ENCODE data around the gene ARSG.
"Not testable (repeated sequence)": the region's sequence is repeated elsewhere in the genome, so short reads cannot be mapped to it uniquely, and the experiment has no call there.

Gene ARSG

GRCh38 chr17:68398691-68399637, 107.7 kb downstream of the ARSG start:
- no peak overlapping the region for H3K4me3 ChIP-seq (ENCODE audit: low read depth, low read length)
- DNase-seq (ENCODE audit: low read depth), result no peak
- peak; percentile 81 for TF ChIP-seq CTCF (IDR thresholded peaks at IDR 0.05; ENCODE audit: low read depth, low read length, missing control alignments)

- no peak for TF ChIP-seq CTCF (IDR thresholded peaks at IDR 0.05; ENCODE audit: low read depth, low read length, missing control alignments)
- H3K4me3 ChIP-seq (ENCODE audit: low read depth, low read length), result no peak overlapping the region
- no peak for DNase-seq (ENCODE audit: low read depth)
Measured at GRCh38 chr17:68399638-68400403, 108.5 kb downstream of the ARSG start.

- no peak overlapping the region for H3K4me3 ChIP-seq (ENCODE audit: low read depth, low read length)
- no peak for DNase-seq (ENCODE audit: low read depth)
- no peak for TF ChIP-seq CTCF (IDR thresholded peaks at IDR 0.05; ENCODE audit: low read depth, low read length, missing control alignments)
Measured at GRCh38 chr17:68400404-68400735, 109.1 kb downstream of the ARSG start.

- H3K4me3 ChIP-seq (ENCODE audit: low read depth, low read length), result no peak overlapping the region
- no peak for TF ChIP-seq CTCF (IDR thresholded peaks at IDR 0.05; ENCODE audit: low read depth, low read length, missing control alignments)
- DNase-seq (ENCODE audit: low read depth), result no peak
Measured at GRCh38 chr17:68401288-68401687, 110.0 kb downstream of the ARSG start.

- H3K4me3 ChIP-seq (ENCODE audit: low read depth, low read length), result no peak overlapping the region
- no peak for TF ChIP-seq CTCF (IDR thresholded peaks at IDR 0.05; ENCODE audit: low read depth, low read length, missing control alignments)
- no peak for DNase-seq (ENCODE audit: low read depth)
Measured at GRCh38 chr17:68403122-68403521, 111.8 kb downstream of the ARSG start.

GRCh38 chr17:68403837-68404236, 112.5 kb downstream of the ARSG start:
- H3K4me3 ChIP-seq (ENCODE audit: low read depth, low read length); DNase-seq (ENCODE audit: low read depth): not testable (repeated sequence)

- not testable (repeated sequence) for DNase-seq (ENCODE audit: low read depth); H3K4me3 ChIP-seq (ENCODE audit: low read depth, low read length)
Measured at GRCh38 chr17:68407656-68408055, 116.4 kb downstream of the ARSG start.

- DNase-seq (ENCODE audit: low read depth), result not testable (repeated sequence)
Measured at GRCh38 chr17:68413597-68414560, 122.6 kb downstream of the ARSG start.

GRCh38 chr17:68414901-68415300, 123.6 kb downstream of the ARSG start:
- not testable (repeated sequence) for DNase-seq (ENCODE audit: low read depth); H3K4me3 ChIP-seq (ENCODE audit: low read depth, low read length)

More at GRCh38 chr17:68413597-68414560, 122.6 kb downstream of the ARSG start:
- H3K4me3 ChIP-seq (ENCODE audit: low read depth, low read length), result peak overlapping the region; percentile 27

All from GM12864 (cell line).